Smooth muscle cell of the brain vasculature (primary cell): Measurements from ENCODE around the gene TAF3.

Experiments used
- DNase-seq: peaks from one replicate; pipeline ENCODE4 v3.0.0-alpha.2; 2012; ENCODE audit warnings: low read depth, low spot score

The TAF3 gene

GRCh38 chr10:7967035-7967434 is 148.7 kb downstream of the TAF3 start:
- DNase-seq = no peak

- DNase-seq = no peak
These were observed 150.3 kb downstream of the TAF3 start for GRCh38 chr10:7968510-7969112.

DNA sequence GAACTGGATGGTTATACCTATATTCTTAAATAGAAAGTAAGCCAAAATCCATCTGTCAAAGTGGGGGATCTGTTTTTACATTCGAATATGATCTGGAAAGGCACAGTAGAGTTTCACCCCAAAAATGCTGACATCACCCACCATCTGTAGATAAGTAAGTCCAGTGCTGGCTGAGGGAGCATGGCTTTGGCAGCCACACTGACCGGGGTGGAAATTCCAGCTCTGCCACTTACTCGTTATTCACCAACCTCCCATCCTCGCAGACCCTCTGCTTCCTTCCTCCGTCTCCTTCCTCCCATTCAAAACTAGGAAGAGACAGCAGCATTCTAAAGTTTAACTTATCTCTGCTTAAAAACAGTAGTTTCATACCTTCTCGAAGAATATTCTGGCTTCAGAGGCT is 151.3 kb downstream of the TAF3 start:
- DNase-seq = no peak

DNA sequence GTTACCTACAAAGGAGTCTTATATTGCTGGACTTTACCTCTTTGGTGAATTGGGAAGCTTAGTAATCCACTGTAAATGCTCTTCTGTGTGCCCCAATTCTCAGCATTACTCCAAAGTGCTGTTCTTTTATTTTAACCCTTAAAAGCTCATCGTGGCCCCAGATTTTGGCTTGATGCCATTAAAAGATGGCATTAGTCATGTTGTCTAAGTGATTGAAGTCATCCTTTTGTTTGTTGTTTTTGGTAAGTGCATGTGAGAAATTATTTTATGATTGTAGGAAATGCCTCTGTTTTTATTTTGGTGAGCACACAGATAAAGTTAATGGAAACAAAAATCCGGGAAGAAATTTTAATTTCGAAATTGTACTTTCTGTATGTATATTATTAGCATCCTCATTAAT is 153.6 kb downstream of the TAF3 start:
- no peak for DNase-seq

DNA sequence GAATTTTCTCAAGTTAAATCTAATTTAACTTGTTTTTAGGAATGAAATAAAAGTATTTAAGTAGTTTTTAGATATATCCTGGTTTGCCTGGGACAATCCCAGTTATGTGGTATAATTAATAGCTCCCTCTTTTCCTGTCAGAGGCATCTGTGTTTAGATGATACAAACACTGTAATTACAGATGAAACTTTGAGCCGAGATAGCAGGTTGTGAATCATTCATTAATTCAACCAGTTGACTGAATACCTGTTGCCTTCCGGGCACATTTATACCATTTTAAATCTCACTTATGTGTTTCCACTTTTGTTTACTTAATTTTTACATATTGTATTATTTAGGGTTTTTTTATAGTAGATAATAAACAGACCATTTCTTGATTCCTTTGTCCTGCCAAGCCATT is 154.1 kb downstream of the TAF3 start:
- DNase-seq = no peak

GRCh38 chr10:7980196-7980595 is 161.9 kb downstream of the TAF3 start:
- no peak for DNase-seq

GRCh38 chr10:7982727-7983126 is 164.4 kb downstream of the TAF3 start:
- no peak for DNase-seq

DNA sequence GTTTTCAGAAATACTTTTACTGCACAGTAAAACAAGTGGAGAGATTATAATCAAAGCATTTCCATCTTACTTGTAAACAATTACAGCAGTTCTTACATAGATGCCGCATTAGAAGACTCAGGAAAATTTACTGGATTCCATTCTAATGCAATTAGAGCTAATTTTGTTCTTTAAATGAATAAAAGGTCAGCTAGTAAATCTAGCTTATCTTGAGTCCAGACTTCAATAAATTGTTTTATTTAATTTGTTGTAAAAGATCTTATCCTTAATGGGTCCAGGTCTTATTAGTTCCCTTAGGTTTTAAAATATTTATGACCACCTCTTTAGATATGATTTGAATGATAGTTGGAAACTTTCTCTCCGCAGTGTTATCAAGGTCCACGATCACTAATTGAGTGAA is 166.0 kb downstream of the TAF3 start:
- DNase-seq = no peak

- DNase-seq = no peak
These were observed 166.6 kb downstream of the TAF3 start for GRCh38 chr10:7984896-7985295.

DNA sequence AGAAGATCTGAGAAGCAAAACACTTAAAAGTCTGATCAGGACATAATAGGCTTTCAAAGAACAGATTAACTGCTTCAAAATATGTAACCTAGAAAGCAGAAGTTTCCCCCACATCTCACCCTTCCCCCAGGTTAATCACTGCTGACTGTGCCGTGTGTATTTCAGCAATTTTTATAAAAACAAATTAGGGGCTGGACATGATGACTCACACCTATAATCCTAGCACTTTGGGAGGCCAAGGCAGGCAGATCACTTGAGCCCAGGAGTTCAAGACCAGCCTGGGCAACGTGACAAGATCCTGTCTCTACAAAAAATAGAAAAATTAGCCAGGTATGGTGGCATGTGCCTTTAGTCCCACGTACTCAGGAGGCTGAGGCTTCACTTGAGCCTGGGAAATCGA is 168.5 kb downstream of the TAF3 start:
- DNase-seq = no peak

DNA sequence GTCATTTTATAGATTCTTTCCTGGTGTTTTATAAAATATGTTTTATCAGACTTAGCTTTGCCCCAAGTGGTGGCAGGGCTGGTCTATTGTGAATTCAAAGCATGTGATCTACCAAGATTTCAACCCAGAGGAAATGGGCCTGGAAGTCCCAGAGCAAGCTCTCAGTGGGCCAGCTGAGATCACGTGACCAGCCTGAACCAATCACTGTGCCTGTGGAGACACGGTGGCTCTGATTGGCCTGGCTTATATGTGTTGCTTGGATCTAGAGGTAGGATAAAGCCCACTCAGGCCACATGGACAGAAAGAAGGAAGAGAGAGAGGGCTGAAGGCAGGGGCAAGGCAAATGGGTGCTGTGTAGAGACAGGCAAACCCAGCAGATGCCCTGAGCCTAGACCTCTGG is 170.7 kb downstream of the TAF3 start:
- DNase-seq = no peak

DNA sequence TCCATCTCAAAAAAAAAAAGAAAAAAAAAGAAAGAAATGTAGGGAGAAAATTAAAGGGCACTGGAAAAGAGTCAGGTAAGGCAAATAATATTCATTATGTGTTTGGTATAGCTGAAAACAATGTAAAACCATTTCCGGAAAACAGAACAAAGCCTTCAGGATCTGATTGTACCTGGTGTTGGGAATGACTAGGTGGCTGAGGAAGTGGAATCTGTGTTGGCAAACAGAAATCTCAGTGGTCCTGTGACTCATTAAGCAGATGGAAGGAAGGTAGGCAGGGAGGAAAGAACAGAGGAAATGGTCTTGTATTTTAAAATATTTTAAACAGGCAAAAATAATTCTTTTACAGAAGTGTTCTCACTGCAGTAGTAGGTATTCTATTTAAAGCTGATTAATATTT is 180.5 kb downstream of the TAF3 start:
- no peak for DNase-seq

- DNase-seq = no peak
These were observed 186.2 kb downstream of the TAF3 start for GRCh38 chr10:8004469-8005000.

DNA sequence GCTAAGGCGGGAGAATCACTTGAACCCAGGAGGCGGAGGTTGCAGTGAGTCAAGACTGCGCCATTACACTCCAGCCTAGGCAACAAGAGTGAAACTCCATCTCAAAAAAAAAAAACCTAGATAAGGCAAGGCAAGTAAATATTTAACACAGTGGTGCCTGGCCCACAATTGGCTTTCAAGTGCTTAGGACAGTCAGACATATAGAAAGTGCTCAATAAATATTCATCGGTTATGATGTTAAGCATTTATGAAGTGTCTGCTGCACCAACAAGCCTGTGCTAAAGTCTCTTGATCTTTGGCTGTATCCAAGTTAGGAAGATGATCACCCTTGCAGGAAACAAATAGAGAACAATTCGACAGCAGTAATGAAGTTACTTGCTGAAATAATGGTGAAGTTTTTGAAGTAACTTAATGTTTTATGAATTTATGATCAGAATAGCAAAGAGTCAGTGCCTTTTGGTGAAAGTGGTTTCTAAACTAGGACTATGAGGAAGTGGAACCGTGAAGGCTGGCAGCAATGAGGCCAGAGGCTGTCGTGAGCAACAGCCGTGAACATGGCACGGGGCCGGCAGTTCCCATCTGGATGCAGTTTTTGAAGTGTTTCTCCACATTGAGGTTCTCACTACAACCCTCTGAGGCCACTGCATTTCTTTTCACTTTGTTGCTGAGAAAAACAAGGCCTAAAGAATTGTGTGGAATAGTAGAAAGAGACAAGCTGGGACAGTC is 188.1 kb downstream of the TAF3 start:
- no peak for DNase-seq

DNA sequence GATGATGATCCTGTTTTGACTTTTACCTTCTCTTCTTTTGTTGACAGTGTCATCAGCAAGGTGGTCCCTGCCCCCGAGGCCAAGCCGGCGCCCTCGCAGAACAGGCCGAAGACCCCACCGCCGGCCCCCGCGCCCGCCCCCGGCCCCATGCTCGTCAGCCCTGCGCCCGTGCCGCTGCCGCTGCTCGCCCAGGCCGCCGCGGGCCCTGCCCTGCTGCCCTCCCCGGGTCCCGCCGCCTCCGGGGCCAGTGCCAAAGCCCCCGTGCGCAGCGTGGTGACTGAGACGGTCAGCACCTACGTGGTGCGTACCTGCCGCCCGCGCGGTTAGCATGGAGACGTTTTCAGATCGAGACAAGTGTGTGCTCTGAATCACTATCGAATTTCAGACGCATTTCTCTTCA is 190.7 kb downstream of the TAF3 start:
- DNase-seq = no peak

- no peak for DNase-seq
These were observed 194.7 kb downstream of the TAF3 start for GRCh38 chr10:8013006-8013405.

DNA sequence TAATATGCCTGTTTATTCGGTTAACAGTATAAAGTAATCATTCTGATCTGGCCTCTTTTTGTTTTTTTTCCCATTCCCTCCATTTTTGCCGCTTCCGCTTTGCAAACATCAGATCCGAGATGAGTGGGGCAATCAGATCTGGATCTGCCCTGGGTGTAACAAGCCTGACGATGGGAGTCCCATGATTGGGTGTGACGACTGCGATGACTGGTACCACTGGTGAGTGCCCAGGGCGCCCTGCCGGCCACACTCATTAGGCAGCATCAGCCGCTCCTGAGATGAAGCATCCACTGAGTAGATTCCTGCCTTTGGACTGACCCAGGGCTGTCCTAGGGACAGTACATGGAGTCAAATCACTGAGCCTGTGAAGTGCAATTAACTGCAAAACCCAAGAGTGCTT is 195.3 kb downstream of the TAF3 start:
- DNase-seq = no peak

DNA sequence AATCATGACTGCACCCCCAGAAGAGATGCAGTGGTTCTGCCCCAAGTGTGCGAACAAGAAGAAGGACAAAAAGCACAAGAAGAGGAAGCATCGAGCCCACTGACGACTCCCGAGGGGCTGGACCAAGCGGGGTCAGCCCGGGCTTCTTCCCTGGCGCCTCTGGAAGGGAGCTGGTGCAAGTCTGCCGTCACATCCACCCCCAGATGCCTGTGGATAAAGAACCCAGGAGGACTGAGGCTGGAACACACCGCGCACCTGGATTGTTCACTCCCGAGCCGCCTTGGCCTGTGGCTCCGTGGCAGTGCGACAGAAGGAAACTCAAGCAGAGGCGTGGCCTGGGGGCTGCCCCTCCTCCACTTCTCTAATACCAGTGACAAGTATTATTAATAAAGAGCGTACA is 196.3 kb downstream of the TAF3 start:
- no peak for DNase-seq

- no peak for DNase-seq
These were observed 199.0 kb downstream of the TAF3 start for GRCh38 chr10:8017277-8017676.

DNA sequence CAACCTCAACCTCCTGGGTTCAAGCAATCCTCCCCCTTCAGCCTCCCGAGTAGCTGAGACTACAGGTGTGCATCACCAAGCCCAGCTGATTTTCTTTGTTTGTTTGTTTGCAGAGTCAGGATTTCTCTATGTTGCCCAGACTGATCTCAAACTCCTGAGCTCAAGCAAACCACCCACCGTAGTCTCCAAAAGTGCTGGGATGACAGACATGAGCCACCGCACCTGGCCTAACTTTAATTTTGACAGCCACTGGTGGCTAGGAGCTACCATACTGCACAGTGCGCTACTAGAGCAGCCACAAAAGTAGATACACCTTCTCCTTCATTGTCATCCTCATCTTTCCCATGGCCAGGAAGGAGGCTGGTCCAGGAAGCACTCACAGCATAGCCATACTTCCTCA is 205.0 kb downstream of the TAF3 start:
- DNase-seq = no peak

- DNase-seq = no peak
These were observed 205.5 kb downstream of the TAF3 start for GRCh38 chr10:8023851-8024250.

- DNase-seq = no peak
These were observed 208.3 kb downstream of the TAF3 start for GRCh38 chr10:8026349-8027259.
